GM19452 (cell line): Measurements from ENCODE around the gene SULT2B1.
"Not testable (repeated sequence)": the region's sequence is repeated elsewhere in the genome, so short reads cannot be mapped to it uniquely, and the experiment has no call there.

Experiments used
- ATAC-seq: cut with Tn5 transposase; IDR thresholded peaks from one replicate; pipeline ENCODE4 v1.9.1; 2021; ENCODE audit not compliant: unreplicated experiment

SULT2B1 gene

DNA sequence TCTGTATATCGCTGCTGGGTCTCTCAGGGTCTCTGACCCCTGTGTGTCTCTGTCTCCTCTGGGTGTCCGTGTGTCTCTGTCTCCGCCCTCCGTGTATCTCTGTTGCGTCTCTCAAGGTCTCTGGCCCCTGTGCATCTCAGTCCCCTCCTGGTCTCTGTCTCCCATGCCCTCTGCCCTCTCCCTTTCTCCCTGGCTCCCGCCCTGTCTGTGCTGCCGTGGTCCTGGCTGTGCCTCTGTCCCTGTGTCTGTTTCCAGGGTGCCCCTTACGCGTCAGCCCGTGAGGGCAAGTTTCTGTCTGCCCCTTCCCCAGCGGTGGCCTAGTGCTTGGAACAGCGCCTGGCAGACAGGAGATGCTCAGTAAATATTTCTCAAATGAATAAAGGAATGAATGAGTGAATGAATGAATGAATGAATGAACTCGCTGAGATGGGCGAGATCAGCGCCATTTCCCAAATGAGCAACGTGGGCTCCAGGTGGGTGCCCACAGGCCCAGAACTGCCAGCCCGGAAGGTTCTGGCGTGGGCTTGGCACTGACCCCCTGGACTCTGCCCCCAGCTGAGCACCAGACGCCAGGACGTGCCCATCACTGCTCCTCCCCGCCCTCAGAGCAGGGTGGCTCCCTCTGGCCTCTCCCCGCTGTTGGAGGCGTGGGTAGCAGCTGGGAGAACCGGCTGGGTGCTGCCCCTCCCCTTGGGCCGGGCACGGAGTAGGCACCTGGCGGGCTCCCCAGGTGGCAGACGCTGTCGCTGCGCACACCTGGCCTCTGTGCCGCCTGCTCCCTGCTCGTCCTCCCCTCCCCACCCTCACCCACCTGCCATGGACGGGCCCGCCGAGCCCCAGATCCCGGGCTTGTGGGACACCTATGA, at the start of gene SULT2B1:
Gene SULT2B1 (plus strand): TSS at position 736 of the 866 bp plus-strand sequence. CDS start 81 bp downstream, at position 817.
- no peak for ATAC-seq

DNA sequence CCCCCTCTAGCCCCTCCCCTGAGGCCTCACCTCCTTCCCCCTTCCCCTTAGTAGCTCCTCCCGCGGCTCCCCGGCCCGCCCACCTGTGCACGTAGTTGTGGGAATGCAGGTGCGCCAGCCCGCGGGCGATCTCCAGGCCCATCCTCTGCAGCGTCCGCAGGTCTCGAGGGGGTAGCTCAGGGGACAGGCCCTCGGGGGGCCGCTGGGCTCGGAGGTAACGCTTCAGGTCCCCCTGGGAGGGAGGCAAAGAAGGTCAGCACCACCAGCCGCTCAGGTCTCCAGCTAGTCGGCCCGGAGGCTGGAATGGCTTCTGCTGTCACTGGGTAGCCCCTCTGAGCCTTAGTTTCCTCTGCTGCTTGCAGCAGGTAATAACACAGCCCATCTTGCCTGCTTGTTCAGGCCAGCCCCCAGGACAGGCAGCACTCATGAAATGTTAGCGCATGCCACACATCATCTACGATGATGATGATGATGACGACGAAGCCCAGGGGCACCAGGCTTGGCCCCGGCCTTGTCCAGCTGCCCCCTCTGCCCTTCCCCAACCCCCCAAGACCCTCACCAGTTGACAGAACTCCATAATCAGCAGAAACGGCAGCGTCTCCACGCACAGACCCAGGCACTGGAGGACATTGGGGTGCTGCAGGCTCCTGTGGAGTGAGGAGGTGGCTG, 49.5 kb upstream of the SULT2B1 start:
- ATAC-seq = no peak

DNA sequence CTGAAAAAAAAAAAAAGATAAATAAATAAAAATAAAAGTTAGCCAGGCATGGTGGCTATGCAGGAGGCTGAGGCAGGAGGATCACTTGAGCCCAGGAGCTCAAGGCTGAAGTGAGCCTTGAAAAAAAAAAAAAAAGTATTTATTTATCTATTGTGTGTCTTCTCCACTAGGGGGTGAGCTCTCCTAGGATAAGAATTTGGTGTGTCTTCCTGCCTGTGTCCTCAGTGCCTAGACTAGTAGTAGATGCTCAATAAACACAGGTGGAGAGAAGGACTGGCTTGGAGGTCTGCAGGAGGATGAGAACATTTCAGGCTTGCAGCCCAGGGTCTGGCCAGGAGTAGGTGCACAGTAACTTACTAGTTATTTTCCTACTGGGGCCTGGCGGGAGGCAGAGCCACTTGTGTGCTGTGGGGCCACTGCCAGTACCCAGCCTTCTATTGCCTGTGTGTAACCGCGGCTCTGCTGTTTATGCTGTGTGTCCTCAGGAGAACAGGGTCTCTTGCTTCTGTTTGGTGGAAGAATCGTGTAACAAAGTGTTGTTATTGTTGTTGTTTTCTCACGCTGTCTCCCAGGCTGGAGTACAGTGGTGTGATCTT, 45.7 kb upstream of the SULT2B1 start:
- ATAC-seq = no peak

DNA sequence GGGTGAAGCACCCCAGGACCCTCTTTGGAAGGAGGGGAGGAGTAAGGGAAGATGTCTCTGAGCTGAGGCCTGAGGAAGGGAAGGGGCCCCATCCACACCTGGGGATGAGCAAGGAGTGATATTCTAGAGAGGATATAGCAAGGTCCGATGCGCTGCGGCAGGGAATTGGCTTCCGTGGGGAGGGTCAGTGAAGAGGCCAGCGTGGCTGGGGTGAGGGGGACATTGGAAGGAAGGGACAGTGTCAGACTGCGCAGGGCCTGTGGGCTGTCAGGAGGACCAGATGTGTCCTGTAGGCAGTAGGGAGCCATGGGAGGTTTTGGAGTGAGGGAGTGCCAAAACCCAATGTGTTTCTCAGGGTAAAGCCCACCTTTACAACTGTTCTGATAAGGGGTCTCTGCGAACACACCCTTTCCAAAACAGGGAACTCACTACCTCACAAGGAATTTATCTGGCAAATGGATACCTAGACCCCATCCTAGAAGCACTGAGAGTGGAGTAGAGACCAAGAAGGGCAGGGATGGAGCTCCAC, 44.0 kb upstream of the SULT2B1 start:
- no peak for ATAC-seq

DNA sequence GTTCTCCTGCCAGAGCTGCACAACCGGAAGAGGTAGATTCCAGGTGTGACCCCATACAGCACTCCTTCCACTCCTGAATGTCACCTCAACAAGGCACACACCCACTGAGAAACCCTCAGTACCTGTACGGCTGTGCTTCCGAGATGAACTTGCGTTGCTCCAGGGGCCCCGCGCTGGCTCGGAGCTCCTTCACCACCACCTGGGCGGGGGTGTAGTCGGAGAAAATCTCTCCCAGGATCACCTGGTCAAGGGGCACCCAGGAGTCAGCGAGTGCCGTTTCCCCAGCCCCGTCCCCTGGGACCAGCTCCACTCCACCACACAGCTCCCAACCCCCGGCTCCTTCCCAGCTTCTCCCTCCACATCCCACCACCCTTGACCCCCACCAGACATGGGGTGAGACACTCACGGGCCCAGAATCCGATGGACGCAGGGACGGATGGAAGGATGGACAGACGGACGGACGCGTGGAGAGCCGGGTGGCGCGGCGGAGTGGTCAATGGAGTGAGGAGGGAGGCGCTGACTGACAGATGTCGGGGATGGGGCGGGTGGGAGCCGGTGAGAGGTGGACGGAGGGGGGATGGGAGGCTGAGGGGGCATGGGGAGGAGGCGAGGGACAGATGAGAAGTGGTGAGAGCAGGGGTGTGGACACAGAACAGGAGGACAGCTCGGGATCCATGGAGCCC, 43.1 kb upstream of the SULT2B1 start:
- ATAC-seq = no peak

DNA sequence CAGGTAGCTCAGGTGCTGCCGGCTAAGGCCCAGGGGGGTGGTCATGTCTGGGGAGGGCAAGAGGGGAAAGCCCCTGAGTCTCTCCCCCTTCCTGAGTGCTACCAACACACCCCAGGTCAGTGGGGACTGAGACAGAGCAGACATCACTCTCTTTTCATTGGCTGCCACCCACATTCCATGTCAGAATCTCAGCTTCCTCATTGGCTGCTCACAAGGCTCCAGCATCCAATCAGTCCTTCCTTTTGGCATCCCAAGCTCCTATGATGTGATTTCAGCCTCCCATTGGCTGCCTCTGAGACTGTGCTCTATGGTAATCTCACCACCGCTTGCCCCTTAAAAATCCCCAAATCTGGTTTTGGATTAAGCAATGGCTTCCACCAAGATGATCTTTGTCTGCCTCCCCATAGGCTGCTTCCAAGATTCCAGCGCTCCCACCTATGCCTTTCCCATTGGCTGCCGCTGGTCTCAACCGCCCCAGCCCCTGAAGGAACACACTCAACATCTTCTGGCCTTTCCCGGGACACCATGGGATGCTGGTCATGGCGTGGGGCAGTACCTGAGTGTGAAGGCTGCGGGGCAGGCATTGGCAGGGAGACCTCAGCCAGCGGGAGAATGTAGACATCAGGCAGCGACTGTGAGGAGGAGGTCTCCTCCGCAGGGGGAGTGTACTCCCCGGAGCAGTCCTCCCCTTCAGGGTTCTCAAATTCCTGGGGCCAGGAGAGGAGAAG, 42.3 kb upstream of the SULT2B1 start:
- no peak for ATAC-seq

DNA sequence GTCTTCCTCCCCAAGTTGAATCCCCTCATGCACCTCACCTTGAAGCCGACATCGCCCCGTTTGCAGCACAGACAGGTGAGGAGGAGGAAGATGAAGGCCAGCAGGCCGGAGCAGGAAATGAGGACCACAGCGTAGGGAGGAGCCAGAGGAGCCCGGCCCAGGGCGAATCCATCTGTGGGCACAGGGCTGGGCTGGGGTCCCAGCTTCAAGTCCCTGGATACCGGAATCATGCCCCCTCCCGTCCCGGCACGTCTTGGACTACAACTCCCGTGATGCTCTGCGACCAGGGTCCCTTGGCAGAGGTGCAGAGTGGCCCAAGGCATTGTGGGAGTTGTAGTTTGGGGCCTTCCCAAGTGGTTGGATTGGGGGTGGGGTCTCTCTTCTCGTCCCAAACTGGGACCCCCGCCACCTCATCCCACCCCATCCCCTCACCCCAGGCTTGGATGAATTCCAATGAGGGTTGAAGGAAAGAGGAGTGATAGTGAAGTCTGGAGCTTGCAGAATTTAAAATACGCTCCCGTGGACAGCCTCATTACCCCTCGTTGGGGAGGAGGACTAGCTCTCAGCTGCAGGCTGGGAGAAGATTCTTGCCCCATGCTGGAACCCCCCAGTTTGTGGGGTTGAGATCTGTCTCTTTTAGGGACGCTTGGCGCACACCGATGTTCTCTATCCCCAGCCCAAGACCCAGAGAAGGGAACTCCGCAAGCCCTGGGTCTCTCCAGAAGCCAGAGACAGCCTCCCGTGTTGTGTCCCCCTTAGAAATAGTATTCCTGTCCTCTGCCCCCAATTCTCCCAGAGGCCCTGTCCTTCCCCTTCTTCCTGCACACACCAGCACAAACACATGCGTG, 41.3 kb upstream of the SULT2B1 start:
- no peak for ATAC-seq

DNA sequence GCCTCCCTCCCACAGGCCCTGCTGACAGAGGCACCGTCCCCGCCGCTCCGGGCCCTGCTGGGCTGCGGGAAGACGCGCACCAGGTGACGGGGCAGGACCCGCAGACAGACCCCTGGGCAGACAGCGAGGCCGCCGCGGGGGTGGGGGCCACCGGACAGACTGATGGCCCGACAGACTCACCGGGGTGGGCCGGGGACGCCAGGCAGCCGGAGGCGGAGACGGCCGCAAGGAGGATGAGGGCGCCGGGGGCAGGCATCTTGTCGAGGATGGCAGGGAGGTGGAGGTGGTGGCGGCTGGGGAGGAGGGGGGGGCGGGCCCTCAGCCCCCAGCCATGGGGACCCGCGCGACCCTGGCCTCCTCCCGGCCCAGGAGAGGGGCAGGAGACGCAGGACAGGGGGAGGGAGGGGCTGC, 40.6 kb upstream of the SULT2B1 start:
- ATAC-seq = no peak

DNA sequence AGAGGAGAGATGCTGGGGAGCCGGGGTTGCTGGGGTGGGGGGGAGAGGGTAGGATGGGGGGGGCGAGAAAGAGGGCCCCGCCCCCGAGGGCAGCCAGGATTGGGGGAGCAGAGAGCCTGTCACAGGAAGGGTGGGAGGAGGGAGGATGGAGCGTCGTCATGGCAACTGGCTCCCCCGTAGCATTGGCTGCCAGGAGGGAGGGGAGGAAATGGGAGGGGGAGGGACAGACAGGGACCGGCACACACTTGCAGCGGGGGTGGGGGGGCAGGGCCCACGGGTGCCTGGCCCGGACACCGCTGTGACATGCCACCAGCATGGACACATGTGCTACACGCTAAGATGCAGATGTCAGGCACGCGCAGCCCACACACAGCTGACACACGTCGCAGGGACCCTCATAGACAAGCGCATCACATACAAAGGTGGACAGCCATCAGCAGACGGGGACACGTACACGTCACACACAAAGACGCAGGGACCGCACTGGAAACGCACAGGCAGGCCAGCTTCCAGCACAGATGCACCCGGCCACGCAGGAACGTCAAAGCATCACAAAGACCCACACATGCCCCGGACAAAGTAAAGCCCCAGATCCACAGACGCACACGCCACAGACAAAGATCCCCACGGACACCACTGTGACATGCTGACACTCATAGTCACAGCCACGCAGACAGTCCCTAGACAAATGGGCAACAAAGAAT, 40.0 kb upstream of the SULT2B1 start, which contains the start of gene LMTK3:
Gene LMTK3 (minus strand): TSS at position 36 of the 704 bp plus-strand sequence. CDS start 259 bp downstream, outside the sequence.
- ATAC-seq = no peak

DNA sequence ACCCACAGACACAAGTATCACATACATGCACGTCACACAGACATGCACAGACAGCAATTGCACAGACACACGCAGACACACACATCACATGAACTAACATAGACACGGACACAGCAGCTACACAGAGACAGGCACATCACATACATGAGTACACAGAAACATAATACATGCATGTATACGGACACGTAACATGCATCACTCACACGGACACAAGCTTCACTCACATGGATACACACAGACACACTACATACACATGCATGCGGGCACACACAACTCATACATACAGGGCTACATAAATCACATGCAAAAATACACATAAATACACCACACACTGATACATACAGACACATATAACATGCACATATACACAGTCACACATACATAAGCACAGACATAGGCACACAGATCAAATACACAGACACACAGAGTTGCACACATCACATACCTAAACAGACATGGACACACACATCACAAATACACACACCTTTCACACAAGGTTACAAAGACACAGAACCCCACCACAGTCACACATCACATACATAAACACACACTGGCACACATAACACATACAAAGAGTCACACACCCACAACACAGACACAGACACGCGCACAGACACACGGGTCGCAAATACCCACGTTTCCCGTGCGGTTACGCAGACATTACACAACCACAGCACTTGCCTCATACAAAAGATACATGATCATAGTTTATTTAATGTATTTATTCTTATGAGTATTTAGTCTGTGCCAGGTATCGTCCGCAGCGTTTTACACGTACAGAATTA, 39.3 kb upstream of the SULT2B1 start:
- no peak for ATAC-seq

DNA sequence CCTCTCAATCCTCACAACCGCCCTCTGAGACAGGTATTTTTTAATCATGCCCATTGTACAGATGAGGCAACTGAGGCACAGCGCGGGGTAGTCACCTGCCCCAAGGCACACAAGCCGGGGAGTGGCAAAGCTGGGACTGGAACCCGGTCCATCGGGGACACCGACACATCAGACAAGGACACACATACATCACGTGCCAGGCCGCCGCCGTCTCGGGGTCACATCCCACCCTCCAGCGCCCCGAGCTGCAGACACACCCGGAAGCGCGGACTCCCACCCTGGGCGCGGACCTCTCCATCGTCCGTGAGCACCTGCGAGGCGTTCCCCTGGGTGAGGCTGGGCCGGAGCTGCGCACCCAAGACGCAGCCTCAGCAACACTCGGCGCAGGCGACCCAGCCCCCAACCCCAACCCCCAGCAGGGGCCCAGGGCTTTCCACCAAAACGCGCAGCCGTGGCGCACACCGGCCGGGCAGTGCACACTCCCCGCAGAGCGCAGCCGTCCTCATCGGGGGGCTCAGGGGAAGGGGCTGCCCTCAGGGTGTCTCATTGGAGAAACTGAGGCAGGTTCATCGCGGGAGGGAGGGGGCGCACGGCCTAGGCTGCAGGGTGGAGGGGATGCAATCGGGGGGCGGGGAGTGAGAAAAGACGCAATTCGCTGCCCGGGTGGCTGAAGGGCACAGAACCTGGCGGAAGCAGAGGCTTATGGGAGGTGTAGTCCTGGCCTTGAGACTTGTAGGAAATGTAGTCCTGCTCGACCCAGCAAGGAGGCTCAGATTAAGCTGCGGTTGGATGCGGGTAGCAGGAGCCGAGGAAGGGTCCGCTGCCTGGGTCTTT, 38.5 kb upstream of the SULT2B1 start:
- no peak for ATAC-seq

DNA sequence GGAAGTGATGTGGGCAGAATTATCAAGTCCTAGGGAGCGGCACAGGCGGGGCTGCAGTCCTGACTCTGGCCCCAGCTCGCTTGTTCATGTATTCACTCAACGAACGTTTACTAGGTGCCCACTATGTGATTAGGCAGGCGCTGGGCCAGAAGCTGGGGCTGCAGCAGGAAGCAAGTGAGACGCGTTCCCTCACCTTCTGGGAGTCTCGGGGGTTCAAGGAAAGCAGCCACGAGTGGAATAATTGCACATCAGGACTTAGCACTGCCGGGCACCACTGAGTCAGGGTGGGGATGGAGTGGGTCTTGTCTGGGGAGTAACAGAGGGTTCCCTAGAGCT, 37.9 kb upstream of the SULT2B1 start:
- ATAC-seq = no peak

DNA sequence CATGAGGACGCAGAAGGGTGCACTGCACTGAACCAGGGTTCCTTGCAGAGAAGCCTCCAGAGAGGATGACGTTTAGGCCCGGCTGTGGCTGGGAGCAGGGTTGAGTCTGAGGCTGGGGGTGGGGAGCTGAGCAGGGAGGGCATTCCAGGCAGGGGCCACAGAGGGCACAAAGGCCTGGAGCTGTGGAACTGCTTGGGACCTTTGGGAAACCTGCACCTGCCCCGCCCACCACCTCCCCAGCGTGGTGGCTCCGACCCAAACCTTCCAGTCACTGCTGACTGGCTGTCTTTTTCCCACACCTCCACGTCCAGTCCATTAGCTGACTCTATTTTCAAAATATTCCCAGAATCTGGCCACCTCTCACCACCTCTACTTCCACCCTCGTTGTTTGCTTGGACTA, 35.4 kb upstream of the SULT2B1 start:
- ATAC-seq = no peak

DNA sequence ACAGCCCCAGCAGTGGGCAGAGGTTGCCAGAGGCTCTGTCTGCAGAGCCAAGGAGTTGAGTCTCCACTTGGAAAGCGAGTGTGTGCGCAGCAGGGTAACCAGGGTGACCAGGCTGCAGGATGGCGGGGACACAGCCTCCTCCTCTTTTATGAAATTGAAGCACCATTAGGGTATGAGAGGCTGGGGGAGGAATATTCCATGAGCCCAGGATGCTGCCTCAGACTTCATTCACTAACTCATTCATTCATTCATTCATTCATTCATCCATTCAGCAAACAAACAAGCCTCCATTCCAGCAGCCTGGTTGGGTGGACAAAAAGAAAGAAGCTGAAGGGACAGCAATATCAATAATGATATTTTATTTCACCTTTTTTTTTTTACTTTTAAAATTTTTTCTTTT, 33.8 kb upstream of the SULT2B1 start:
- ATAC-seq = no peak

DNA sequence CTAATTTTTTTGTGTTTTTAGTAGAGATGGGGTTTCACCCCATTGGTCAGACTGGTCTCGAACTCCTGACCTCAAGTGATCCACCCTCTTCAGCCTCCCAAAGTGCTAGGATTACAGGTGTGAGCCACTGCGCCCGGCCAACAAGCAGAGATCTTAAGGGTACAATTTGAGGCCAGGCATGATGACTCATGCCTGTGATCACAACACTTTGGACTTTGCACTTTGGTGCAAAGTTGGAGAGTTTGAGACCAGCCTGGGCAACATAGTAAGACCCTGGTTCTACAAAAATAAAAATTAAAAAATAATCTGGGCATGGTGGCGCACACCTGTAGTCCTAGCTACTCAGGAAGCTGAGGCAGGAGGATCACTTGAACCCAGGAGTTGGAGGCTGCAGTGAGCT, 32.5 kb upstream of the SULT2B1 start:
- ATAC-seq = not testable (repeated sequence)

DNA sequence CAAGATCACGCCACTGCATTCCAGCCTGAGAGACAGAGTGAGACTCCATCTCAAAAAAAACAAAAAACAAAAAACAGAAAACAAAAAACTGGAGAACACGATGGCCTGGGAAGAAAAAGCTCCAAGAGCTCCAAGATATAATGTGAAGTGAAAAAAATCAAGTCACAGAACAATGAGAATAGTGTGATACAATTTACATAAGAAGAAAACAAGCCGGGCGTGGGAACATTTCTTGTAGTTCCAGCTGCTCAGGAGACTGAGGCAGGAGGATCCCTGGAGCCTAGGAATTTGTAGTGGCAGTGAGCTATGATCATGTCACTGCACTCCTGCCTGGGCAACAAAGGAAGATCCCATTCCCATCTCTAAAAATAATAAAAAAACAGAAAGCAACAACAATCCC, 31.8 kb upstream of the SULT2B1 start:
- ATAC-seq = no peak

DNA sequence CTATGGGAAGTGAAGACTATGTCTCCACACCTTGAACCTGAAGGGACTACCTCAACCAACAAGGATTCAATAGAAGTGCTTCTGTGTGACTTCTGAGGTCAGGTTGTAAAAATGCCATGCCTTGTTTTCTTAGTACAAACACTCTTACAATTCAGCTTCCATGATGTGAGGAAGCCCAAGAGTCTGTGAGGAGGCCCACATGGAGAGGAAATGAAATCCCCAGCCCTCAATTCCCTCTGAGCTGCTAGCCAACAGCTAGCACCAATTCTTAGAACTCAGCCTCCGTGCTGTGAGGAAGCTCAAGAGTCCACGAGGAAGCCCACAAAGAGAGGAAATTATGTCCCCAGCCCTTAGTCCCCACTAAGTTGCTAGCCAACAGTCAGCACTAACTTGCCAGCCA, 27.8 kb upstream of the SULT2B1 start:
- ATAC-seq = no peak
